Neural cell (in vitro differentiated cells): ENCODE results near the gene ACAN. TPM values are rescaled to one million over a fixed set of nuclear protein-coding genes. Genes with fewer than 3 reads are reported as not detected.

Experiments used
- H2AFZ ChIP-seq: fragments of 200-600, 300-800 bp; sonication (generic), shearing (Covaris generic); 2 replicates; pipeline ENCODE4 v1.6.0; 2014; ENCODE audit warnings: low read depth, mild to moderate bottlenecking, antibody characterized with exemption, low read length, moderate library complexity
- H3F3A ChIP-seq: fragments of 200-600 bp; shearing (Covaris generic); 2 replicates; pipeline ENCODE4 v1.6.1; 2016; ENCODE audit warnings: mild to moderate bottlenecking, moderate library complexity, mixed read lengths, antibody characterized with exemption, low read length; ENCODE audit not compliant: insufficient read depth, poor library complexity, severe bottlenecking
- H3K27ac ChIP-seq: fragments of 200-600, 300-800 bp; sonication (generic), shearing (Covaris generic); 2 replicates; pipeline ENCODE4 v1.5.1; 2014; ENCODE audit warnings: mild to moderate bottlenecking, low read length, moderate library complexity
- H3K27me3 ChIP-seq: fragments of 300-800, 200-600 bp; sonication (generic), shearing (Covaris generic); 2 replicates; pipeline ENCODE4 v1.6.0; 2014; ENCODE audit warnings: mild to moderate bottlenecking, low read depth, low read length, moderate library complexity; ENCODE audit not compliant: insufficient read depth
- H3K36me3 ChIP-seq: fragments of 300-800, 200-600 bp; sonication (generic), shearing (Covaris generic); 2 replicates; pipeline ENCODE4 v1.5.1; 2014; ENCODE audit warnings: mild to moderate bottlenecking, antibody characterized with exemption, low read length, moderate library complexity; ENCODE audit not compliant: insufficient read depth
- H3K4me2 ChIP-seq: fragments of 300-800, 200-600 bp; sonication (generic), shearing (Covaris generic); 2 replicates; pipeline ENCODE4 v1.6.0; 2014; ENCODE audit warnings: mild to moderate bottlenecking, low read length
- H3K4me3 ChIP-seq: fragments of 300-800, 200-600 bp; sonication (generic), shearing (Covaris generic); 2 replicates; pipeline ENCODE4 v1.5.1; 2014; ENCODE audit warnings: mild to moderate bottlenecking, low read length, moderate library complexity
- H3K79me2 ChIP-seq: fragments of 200-600 bp; shearing (Covaris generic); replicated peaks from 2 replicates; pipeline ENCODE4 v1.6.0; 2014; ENCODE audit warnings: mild to moderate bottlenecking, low read length, moderate library complexity; ENCODE audit not compliant: insufficient read depth
- H3K9ac ChIP-seq: fragments of 300-800, 200-600 bp; sonication (generic), shearing (Covaris generic); 2 replicates; pipeline ENCODE4 v1.6.1; 2016; ENCODE audit warnings: mild to moderate bottlenecking, low read length, mixed read lengths
- H3K9me2 ChIP-seq: fragments of 200-600 bp; shearing (Covaris generic); 2 replicates; pipeline ENCODE4 v1.6.1; 2016; ENCODE audit warnings: mild to moderate bottlenecking, low read length, mixed read lengths; ENCODE audit not compliant: insufficient read depth
- H3K9me3 ChIP-seq: fragments of 200-600, 300-800 bp; sonication (generic), shearing (Covaris generic); 2 replicates; pipeline ENCODE4 v1.6.1; 2016; ENCODE audit warnings: mild to moderate bottlenecking, mixed run types, low read length, moderate library complexity, mixed read lengths
- H4K20me1 ChIP-seq: fragments of 200-600 bp; shearing (Covaris generic); 2 replicates; pipeline ENCODE4 v1.6.1; 2016; ENCODE audit warnings: mild to moderate bottlenecking, mixed run types; ENCODE audit not compliant: insufficient read depth
- CTCF ChIP-seq: fragments of 450-650 bp; IDR thresholded peaks from 2 replicates; pipeline ENCODE4 v1.5.1; 2014; ENCODE audit warnings: antibody characterized with exemption, mild to moderate bottlenecking, moderate library complexity; ENCODE audit not compliant: poor library complexity, severe bottlenecking
- EP300 ChIP-seq: fragments of 450-650 bp; conservative IDR thresholded peaks from 2 replicates; pipeline ENCODE4 v1.6.1; 2014; ENCODE audit warnings: antibody characterized with exemption, mild to moderate bottlenecking, moderate library complexity; ENCODE audit not compliant: poor library complexity, severe bottlenecking
- EZH2 ChIP-seq: fragments of 200-600, 300-800 bp; shearing (Covaris generic), sonication (generic); IDR thresholded peaks from 2 replicates; pipeline ENCODE4 v1.6.1; 2014; ENCODE audit warnings: antibody characterized with exemption, low read length, borderline replicate concordance, mild to moderate bottlenecking; ENCODE audit not compliant: insufficient read depth, poor library complexity, severe bottlenecking
- MXI1 ChIP-seq: fragments of 450-650 bp; conservative IDR thresholded peaks from 2 replicates; pipeline ENCODE4 v1.6.1; 2014; ENCODE audit warnings: antibody characterized with exemption, mild to moderate bottlenecking; ENCODE audit not compliant: poor library complexity, severe bottlenecking
- POLR2AphosphoS5 ChIP-seq: IDR thresholded peaks from 2 replicates; pipeline ENCODE4 v1.6.1; 2012
- RAD21 ChIP-seq: fragments of 450-650 bp; conservative IDR thresholded peaks from 2 replicates; pipeline ENCODE4 v1.6.1; 2014; ENCODE audit warnings: antibody characterized with exemption, mild to moderate bottlenecking, moderate library complexity
- REST ChIP-seq: IDR thresholded peaks from 2 replicates; pipeline ENCODE4 v1.6.1; 2012; ENCODE audit warnings: borderline replicate concordance
- SMC3 ChIP-seq: fragments of 450-650 bp; conservative IDR thresholded peaks from 2 replicates; pipeline ENCODE4 v1.6.1; 2014; ENCODE audit warnings: antibody characterized with exemption, mild to moderate bottlenecking, moderate library complexity; ENCODE audit not compliant: poor library complexity
- TAF1 ChIP-seq: IDR thresholded peaks from 2 replicates; pipeline ENCODE4 v1.6.1; 2012; ENCODE audit warnings: low read depth
- polyA plus RNA-seq: library from polyadenylated mRNA; depleted of rRNA; stranded (reverse); fragments of >200 nt; gene quantifications from 2 replicates; pipeline ENCODE4 v1.2.3, GENCODE V29; 2014

ACAN gene
- polyA plus RNA-seq, 1 donor from 2014 or later, result not detected

GRCh38 chr15:88882785-88883184 is 79.5 kb downstream of the ACAN start:
- H3K4me2 ChIP-seq, result no peak overlapping the region
- TF ChIP-seq EP300, result no peak
- no peak for TF ChIP-seq TAF1
- no peak for TF ChIP-seq POLR2AphosphoS5
- TF ChIP-seq MXI1, result no peak
- no peak for TF ChIP-seq RAD21
- TF ChIP-seq CTCF, result no peak
- no peak for TF ChIP-seq SMC3
- no peak for TF ChIP-seq EZH2
- no peak for TF ChIP-seq REST

DNA sequence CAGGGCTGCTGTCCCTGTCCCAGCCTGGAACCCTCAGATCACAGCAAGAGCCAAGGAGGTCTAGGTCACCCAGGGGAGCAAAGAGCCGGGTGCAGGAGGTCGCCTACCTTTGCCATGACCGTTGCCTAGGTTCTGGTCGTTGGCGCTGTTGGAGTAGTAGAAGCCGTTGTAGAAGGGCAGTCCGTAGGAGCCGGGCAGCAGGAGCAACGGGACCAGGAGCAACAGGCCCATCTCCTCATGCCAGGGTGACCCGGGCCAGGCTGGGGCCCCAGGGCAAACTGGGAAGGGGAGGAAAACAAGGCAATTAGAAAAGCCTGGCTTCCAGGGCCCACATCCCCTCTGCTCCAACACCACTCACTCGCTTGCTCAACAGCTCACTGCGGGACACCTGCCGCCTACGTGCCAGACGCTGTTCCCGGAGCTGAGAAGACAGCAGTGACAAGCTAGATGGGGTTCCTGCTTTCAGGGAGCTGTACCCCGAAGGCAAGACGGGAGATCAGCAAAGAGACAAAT is 83.9 kb downstream of the ACAN start:
- Histone ChIP-seq H3K27ac (no peak overlapping the region), H3K9me3 (no peaks in the 10 kb centered on the region), H4K20me1 (no peaks in the 10 kb centered on the region), H3K4me2 (no peak overlapping the region), H3K27me3 (no peaks in the 10 kb centered on the region), H3K36me3 (no peaks in the 10 kb centered on the region), H3K9ac (no peak overlapping the region), H3F3A (no peaks in the 10 kb centered on the region), H2AFZ (no peak overlapping the region), H3K4me3 (no peak overlapping the region), H3K9me2 (no peaks in the 10 kb centered on the region), H3K79me2 (no peaks in the 10 kb centered on the region)
- TF ChIP-seq MXI1 (no peak), TAF1 (no peak), POLR2AphosphoS5 (no peak), SMC3 (no peak), EZH2 (no peak), REST (no peak), RAD21 (no peak), CTCF (no peak), EP300 (no peak)

More at GRCh38 chr15:88882785-88883184, 79.5 kb downstream of the ACAN start:
- H4K20me1 ChIP-seq, result no peaks in the 10 kb centered on the region
- no peaks in the 10 kb centered on the region for H3K27me3 ChIP-seq
- no peak overlapping the region for H3K4me3 ChIP-seq
- no peaks in the 10 kb centered on the region for H3K9me3 ChIP-seq
- no peaks in the 10 kb centered on the region for H3K36me3 ChIP-seq
- no peaks in the 10 kb centered on the region for H3K79me2 ChIP-seq
- H3F3A ChIP-seq, result no peaks in the 10 kb centered on the region
- H3K9me2 ChIP-seq, result no peaks in the 10 kb centered on the region
- no peak overlapping the region for H3K9ac ChIP-seq
- H2AFZ ChIP-seq, result no peak overlapping the region
- H3K27ac ChIP-seq, result no peak overlapping the region
